Smooth muscle cell (in vitro differentiated cells): Measurements from ENCODE around the gene MAEA. TPM values are rescaled to one million over a fixed set of nuclear protein-coding genes. Genes with fewer than 3 reads are reported as not detected.
A peak's percentile ranks its signal among the peaks of the same experiment; 100 is the strongest.

Source experiments
- DNase-seq: peaks from one replicate; lab custom pipeline; 2025; ENCODE audit not compliant: unreplicated experiment; lab: John Stamatoyannopoulos, UW
- H2AFZ ChIP-seq: fragments of 200-600 bp; sonication (generic); 2 replicates; pipeline ENCODE4 v1.6.0; 2016; ENCODE audit warnings: antibody characterized with exemption, low read depth, mild to moderate bottlenecking
- H3F3A ChIP-seq: fragments of 200-600 bp; sonication (generic); 2 replicates; pipeline ENCODE4 v1.6.0; 2017; ENCODE audit warnings: antibody characterized with exemption, low read depth
- H3K27ac ChIP-seq: fragments of 200-600 bp; sonication (generic); 2 replicates; pipeline ENCODE4 v1.5.1; 2016; ENCODE audit warnings: low read depth, mild to moderate bottlenecking
- H3K27me3 ChIP-seq: fragments of 200-600 bp; sonication (generic); 2 replicates; pipeline ENCODE4 v1.6.1; 2016; ENCODE audit warnings: low read depth, mild to moderate bottlenecking
- H3K36me3 ChIP-seq: fragments of 200-600 bp; sonication (generic); 2 replicates; pipeline ENCODE4 v1.5.1; 2016; ENCODE audit warnings: low read depth
- H3K4me1 ChIP-seq: fragments of 200-600 bp; sonication (generic); 2 replicates; pipeline ENCODE4 v1.5.1; 2016; ENCODE audit warnings: low read depth
- H3K4me2 ChIP-seq: fragments of 200-600 bp; sonication (generic); 2 replicates; pipeline ENCODE4 v1.6.0; 2016; ENCODE audit warnings: mild to moderate bottlenecking
- H3K4me3 ChIP-seq: fragments of 200-600 bp; sonication (generic); 2 replicates; pipeline ENCODE4 v1.5.1; 2016; ENCODE audit warnings: mild to moderate bottlenecking
- H3K79me2 ChIP-seq: fragments of 200-600 bp; sonication (generic); 2 replicates; pipeline ENCODE4 v1.6.0; 2016; ENCODE audit warnings: low read depth, mild to moderate bottlenecking
- H3K9ac ChIP-seq: fragments of 200-600 bp; sonication (generic); 2 replicates; pipeline ENCODE4 v1.6.0; 2016; ENCODE audit warnings: low read depth
- H3K9me3 ChIP-seq: fragments of 200-600 bp; sonication (generic); replicated peaks from 2 replicates; pipeline ENCODE4 v1.5.1; 2016; ENCODE audit warnings: low read depth
- H4K20me1 ChIP-seq: fragments of 200-600 bp; sonication (generic); 2 replicates; pipeline ENCODE4 v1.6.0; 2016; ENCODE audit warnings: low read depth
- CTCF ChIP-seq: fragments of 200-600 bp; sonication (generic); IDR thresholded peaks from 2 replicates; pipeline ENCODE4 v1.5.1; 2017; ENCODE audit warnings: borderline replicate concordance, mild to moderate bottlenecking, antibody characterized with exemption; ENCODE audit not compliant: insufficient read depth, poor library complexity, severe bottlenecking
- WGBS: methylation state at CpG from one replicate; pipeline ENCODE4 v1.1.7; 2016; ENCODE audit warnings: low lambda C conversion rate; 5-methylcytosine and 5-hydroxymethylcytosine counted together
- polyA plus RNA-seq: library from polyadenylated mRNA; unstranded; fragments of >200 nt; fragmentation: Nextera tagmentation; extraction: Ambion mirVana; gene quantifications from 2 replicates; pipeline ENCODE4 v1.2.1, GENCODE V29; 2016
- total RNA-seq: library from RNA; depleted of rRNA; stranded (reverse); fragments of >200 nt; gene quantifications from 2 replicates; pipeline ENCODE4 v1.2.3, GENCODE V29; 2014

MAEA gene
- total and polyA plus RNA-seq, 2 experiments from 2014 or later, result 48.0 to 48.2 TPM

- no peak for TF ChIP-seq CTCF
- DNase-seq, result no peak
- no peak overlapping the region for H3K27ac ChIP-seq
These were observed 3.8 kb downstream of the MAEA start for GRCh38 chr4:1293531-1293941.

GRCh38 chr4:1293991-1294390 lies 4.3 kb downstream of the MAEA start:
- Histone ChIP-seq H3K9ac (no peak overlapping the region), H2AFZ (no peak overlapping the region), H3K4me2 (no peak overlapping the region), H3K79me2 (peaks cover 80% of the 10 kb centered on the region), H3K4me3 (no peak overlapping the region), H3K27ac (peak overlapping the region; percentile 8), H3F3A (no peaks in the 10 kb centered on the region), H4K20me1 (peaks cover 81% of the 10 kb centered on the region), H3K4me1 (peaks cover 12% of the 10 kb centered on the region), H3K9me3 (no peaks in the 10 kb centered on the region), H3K27me3 (no peaks in the 10 kb centered on the region), H3K36me3 (no peaks in the 10 kb centered on the region)
- TF ChIP-seq CTCF, result no peak
- no peak for DNase-seq
- 90% methylated on average over 15 of the region's 15 CpGs for WGBS

More at GRCh38 chr4:1293531-1293941, 3.8 kb downstream of the MAEA start:
- H4K20me1 ChIP-seq, result peaks cover 76% of the 10 kb centered on the region
- 97% methylated on average over 4 of the region's 4 CpGs for WGBS
- no peak overlapping the region for H2AFZ ChIP-seq
- H3K4me2 ChIP-seq, result no peak overlapping the region
- peaks cover 76% of the 10 kb centered on the region for H3K79me2 ChIP-seq
- no peaks in the 10 kb centered on the region for H3K9me3 ChIP-seq
- H3K4me1 ChIP-seq, result peaks cover 12% of the 10 kb centered on the region
- no peaks in the 10 kb centered on the region for H3K27me3 ChIP-seq
- H3F3A ChIP-seq, result no peaks in the 10 kb centered on the region
- no peak overlapping the region for H3K9ac ChIP-seq
- no peak overlapping the region for H3K4me3 ChIP-seq
- no peaks in the 10 kb centered on the region for H3K36me3 ChIP-seq

- Histone ChIP-seq H3F3A (no peaks in the 10 kb centered on the region), H3K4me1 (peaks cover 12% of the 10 kb centered on the region), H3K79me2 (peaks cover 85% of the 10 kb centered on the region), H4K20me1 (peaks cover 85% of the 10 kb centered on the region), H3K27me3 (no peaks in the 10 kb centered on the region), H3K4me2 (no peak overlapping the region), H3K4me3 (no peak overlapping the region), H2AFZ (no peak overlapping the region), H3K9me3 (no peaks in the 10 kb centered on the region), H3K9ac (no peak overlapping the region), H3K36me3 (no peaks in the 10 kb centered on the region), H3K27ac (no peak overlapping the region)
- no peak for TF ChIP-seq CTCF
- no peak for DNase-seq
- 96% methylated on average over 14 of the region's 14 CpGs for WGBS
These were observed 4.7 kb downstream of the MAEA start for GRCh38 chr4:1294424-1294823.

GRCh38 chr4:1294891-1295290 lies 5.2 kb downstream of the MAEA start:
- Histone ChIP-seq H3K4me1 (peaks cover 12% of the 10 kb centered on the region), H3K4me3 (no peak overlapping the region), H3K4me2 (no peak overlapping the region), H3F3A (peaks cover 3% of the 10 kb centered on the region), H3K27me3 (no peaks in the 10 kb centered on the region), H3K79me2 (peaks cover 89% of the 10 kb centered on the region), H3K36me3 (no peaks in the 10 kb centered on the region), H2AFZ (no peak overlapping the region), H3K27ac (no peak overlapping the region), H4K20me1 (peaks cover 90% of the 10 kb centered on the region), H3K9me3 (no peaks in the 10 kb centered on the region), H3K9ac (no peak overlapping the region)
- WGBS, result 88% methylated on average over 9 of the region's 10 CpGs
- DNase-seq, result no peak
- no peak for TF ChIP-seq CTCF
